ENCODE results near the gene BCOR. TPM values are rescaled to one million over a fixed set of nuclear protein-coding genes. Genes with fewer than 3 reads are reported as not detected.

Gene BCOR
- total and polyA plus RNA-seq, 2 of the 13 experiments (the other 11 are each of a cell fraction or from before 2014, with no cell fraction given): 14.3 to 15.2 TPM

- TF ChIP-seq ZBTB33 (CRISPR knock-in tag; IDR thresholded peaks at IDR 0.05) (no peak), RFXANK (CRISPR knock-in tag; IDR thresholded peaks at IDR 0.05) (no peak), ZNF121 (CRISPR knock-in tag; IDR thresholded peaks at IDR 0.05) (no peak), ZNF564 (CRISPR knock-in tag; IDR thresholded peaks at IDR 0.05) (peak; percentile 59; the same call in 1 of the 2 replicates), NONO (IDR thresholded peaks at IDR 0.05) (no peak), NONO (CRISPR knock-in tag; conservative IDR thresholded peaks at IDR 0.05) (0 out of 2 replicates have a peak, but pooled peaks have one; percentile 40), ZNF256 (CRISPR knock-in tag; conservative IDR thresholded peaks at IDR 0.05) (no peak), ZFP91 (CRISPR knock-in tag; IDR thresholded peaks at IDR 0.05; ENCODE audit: borderline replicate concordance) (peak; percentile 40), PTBP1 (IDR thresholded peaks at IDR 0.05; ENCODE audit: low read depth, low read length, poor library complexity, severe bottlenecking) (no peak), SATB2 (CRISPR knock-in tag; IDR thresholded peaks at IDR 0.05) (no peak), ZBTB7B (CRISPR knock-in tag; IDR thresholded peaks at IDR 0.05) (no peak), ZNF878 (CRISPR knock-in tag; IDR thresholded peaks at IDR 0.05) (no peak), HINFP (CRISPR knock-in tag; IDR thresholded peaks at IDR 0.05; ENCODE audit: low read depth) (no peak), ZNF224 (CRISPR knock-in tag; IDR thresholded peaks at IDR 0.05) (no peak), SNAI1 (CRISPR knock-in tag; IDR thresholded peaks at IDR 0.05; ENCODE audit: borderline replicate concordance) (no peak), ZNF687 (CRISPR knock-in tag; IDR thresholded peaks at IDR 0.05) (peak; percentile 3; the same call in 1 of the 2 replicates), ZNF274 (CRISPR knock-in tag; IDR thresholded peaks at IDR 0.05) (no peak), BHLHE40 (IDR thresholded peaks at IDR 0.05; ENCODE audit: low read length) (no peak)
- TF ChIP-seq, protein P1, sequence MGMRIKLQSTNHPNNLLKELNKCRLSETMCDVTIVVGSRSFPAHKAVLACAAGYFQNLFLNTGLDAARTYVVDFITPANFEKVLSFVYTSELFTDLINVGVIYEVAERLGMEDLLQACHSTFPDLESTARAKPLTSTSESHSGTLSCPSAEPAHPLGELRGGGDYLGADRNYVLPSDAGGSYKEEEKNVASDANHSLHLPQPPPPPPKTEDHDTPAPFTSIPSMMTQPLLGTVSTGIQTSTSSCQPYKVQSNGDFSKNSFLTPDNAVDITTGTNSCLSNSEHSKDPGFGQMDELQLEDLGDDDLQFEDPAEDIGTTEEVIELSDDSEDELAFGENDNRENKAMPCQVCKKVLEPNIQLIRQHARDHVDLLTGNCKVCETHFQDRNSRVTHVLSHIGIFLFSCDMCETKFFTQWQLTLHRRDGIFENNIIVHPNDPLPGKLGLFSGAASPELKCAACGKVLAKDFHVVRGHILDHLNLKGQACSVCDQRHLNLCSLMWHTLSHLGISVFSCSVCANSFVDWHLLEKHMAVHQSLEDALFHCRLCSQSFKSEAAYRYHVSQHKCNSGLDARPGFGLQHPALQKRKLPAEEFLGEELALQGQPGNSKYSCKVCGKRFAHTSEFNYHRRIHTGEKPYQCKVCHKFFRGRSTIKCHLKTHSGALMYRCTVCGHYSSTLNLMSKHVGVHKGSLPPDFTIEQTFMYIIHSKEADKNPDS (CRISPR knock-in tag; IDR thresholded peaks at IDR 0.05): no peak
Observed at GRCh38 chrX:40012868-40013265, 84.9 kb downstream of the BCOR start (continued).
